ENCODE results near the gene FGF12.

- TF ChIP-seq PATZ1 (CRISPR knock-in tag; IDR thresholded peaks at IDR 0.05; ENCODE audit: borderline replicate concordance): no peak
- no peak for TF ChIP-seq POU6F1 (CRISPR knock-in tag; IDR thresholded peaks at IDR 0.05; ENCODE audit: borderline replicate concordance, low read depth)
- TF ChIP-seq TCF4 (CRISPR knock-in tag; IDR thresholded peaks at IDR 0.05; ENCODE audit: borderline replicate concordance): no peak
- no peak for TF ChIP-seq OSR1 (CRISPR knock-in tag; IDR thresholded peaks at IDR 0.05)
- no peak for TF ChIP-seq ZFP3 (CRISPR knock-in tag; IDR thresholded peaks at IDR 0.05)
- TF ChIP-seq RARB (CRISPR knock-in tag; IDR thresholded peaks at IDR 0.05): no peak
- TF ChIP-seq ZNF70 (CRISPR knock-in tag; IDR thresholded peaks at IDR 0.05): no peak
- no peak for TF ChIP-seq ESRRG (CRISPR knock-in tag; IDR thresholded peaks at IDR 0.05)
- no peak for TF ChIP-seq GLIS3 (CRISPR knock-in tag; IDR thresholded peaks at IDR 0.05)
- no peak for TF ChIP-seq ARNTL (CRISPR knock-in tag; IDR thresholded peaks at IDR 0.05; ENCODE audit: borderline replicate concordance, low read depth)
- TF ChIP-seq CSRNP3 (CRISPR knock-in tag; IDR thresholded peaks at IDR 0.05): no peak
- TF ChIP-seq ISL1 (CRISPR knock-in tag; IDR thresholded peaks at IDR 0.05): no peak
- no peak for TF ChIP-seq TSHZ2 (CRISPR knock-in tag; IDR thresholded peaks at IDR 0.05)
These were observed 221.6 kb downstream of the FGF12 start for GRCh38 chr3:192505731-192506130.
